Fibroblast of skin of right biceps (primary cell): ENCODE measurements around the gene CTSZ.
"Not testable (repeated sequence)": the region's sequence is repeated elsewhere in the genome, so short reads cannot be mapped to it uniquely, and the experiment has no call there.

ENCODE experiments used
- DNase-seq: peaks from one replicate; pipeline ENCODE4 v3.0.0-alpha.2; 2013

The CTSZ gene

GRCh38 chr20:59013031-59013951 lies 6.2 kb upstream of the CTSZ start:
- no peak for DNase-seq

- not testable (repeated sequence) for DNase-seq
These were observed 4.8 kb upstream of the CTSZ start for GRCh38 chr20:59011874-59012157.

GRCh38 chr20:59010995-59011873 lies 4.2 kb upstream of the CTSZ start:
- DNase-seq = peak; percentile 94

GRCh38 chr20:59010321-59010994 lies 3.4 kb upstream of the CTSZ start:
- DNase-seq = peak; percentile 30

- no peak for DNase-seq
These were observed 1.8 kb upstream of the CTSZ start for GRCh38 chr20:59008715-59009336.

- no peak for DNase-seq
These were observed 834 bp upstream of the CTSZ start for GRCh38 chr20:59007665-59008511.

- DNase-seq = no peak
These were observed 739 bp downstream of the CTSZ start for GRCh38 chr20:59006167-59006863.

GRCh38 chr20:59005523-59006166 lies 1.4 kb downstream of the CTSZ start:
- no peak for DNase-seq

GRCh38 chr20:59004763-59005522 lies 2.1 kb downstream of the CTSZ start:
- no peak for DNase-seq

- DNase-seq = no peak
These were observed 2.6 kb downstream of the CTSZ start for GRCh38 chr20:59004493-59004762.

GRCh38 chr20:59003836-59004492 lies 3.1 kb downstream of the CTSZ start:
- DNase-seq = no peak

GRCh38 chr20:59002874-59003399 lies 4.1 kb downstream of the CTSZ start:
- DNase-seq = no peak

GRCh38 chr20:59002388-59002787 lies 4.7 kb downstream of the CTSZ start:
- no peak for DNase-seq

GRCh38 chr20:59001449-59002171 lies 5.4 kb downstream of the CTSZ start:
- DNase-seq = no peak

- DNase-seq = no peak
These were observed 6.0 kb downstream of the CTSZ start for GRCh38 chr20:59001068-59001448.

- no peak for DNase-seq
These were observed 6.7 kb downstream of the CTSZ start for GRCh38 chr20:59000326-59000725.

GRCh38 chr20:58998656-58999055 lies 8.4 kb downstream of the CTSZ start:
- no peak for DNase-seq

- DNase-seq = no peak
These were observed 9.8 kb downstream of the CTSZ start for GRCh38 chr20:58997141-58997770.
